Fibroblast of the conjunctiva (primary cell): ENCODE data around the gene NRTN.

Experiments used
- DNase-seq: peaks from one replicate; pipeline ENCODE4 v3.0.0-alpha.2; 2010; ENCODE audit warnings: low read depth

The NRTN gene

DNA sequence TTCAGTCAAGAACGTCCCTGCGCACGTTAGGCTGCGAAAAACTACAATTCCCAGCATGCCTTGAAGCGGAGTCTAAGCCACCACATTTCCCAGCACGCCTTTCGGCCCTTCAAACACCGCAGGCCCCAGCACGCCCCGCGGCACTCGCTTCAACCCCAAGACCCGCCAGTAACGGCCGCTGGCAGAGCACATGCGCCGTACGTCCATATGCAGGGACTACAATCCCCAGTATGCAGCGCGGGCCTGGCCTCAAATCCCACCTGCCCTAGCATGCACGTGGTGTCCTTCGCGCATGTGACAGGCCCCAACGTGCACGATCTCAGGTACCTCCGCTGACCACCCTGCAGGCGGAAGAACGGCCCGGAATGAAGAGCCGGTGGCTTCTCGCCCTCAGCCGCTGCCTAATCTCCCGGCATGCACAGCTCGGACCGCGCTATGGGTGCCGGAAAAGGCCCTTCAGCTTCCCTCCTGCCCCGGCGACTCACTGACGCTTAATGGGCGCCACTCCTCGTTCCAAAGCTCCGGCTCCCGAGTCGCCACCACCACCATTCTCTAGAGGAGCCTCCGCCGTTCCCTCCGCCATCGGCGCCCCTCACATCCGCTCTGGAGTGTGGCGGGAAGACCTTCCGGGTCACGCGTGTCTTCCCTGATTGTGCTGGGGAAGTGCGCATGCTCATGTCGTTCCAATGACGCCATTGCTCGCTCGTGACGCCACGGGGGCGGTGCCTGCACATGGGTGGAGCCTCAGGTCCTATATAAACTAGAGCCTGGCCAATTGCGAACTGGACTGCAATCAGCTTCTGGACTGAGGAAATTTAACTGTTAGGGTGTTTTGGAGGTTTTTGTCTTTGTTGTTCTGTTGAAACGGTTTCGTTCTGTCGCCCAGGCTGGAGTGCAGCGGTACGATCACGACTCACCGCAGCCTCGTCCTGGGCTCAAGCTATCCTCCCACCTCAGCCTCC, 14.0 kb upstream of the NRTN start, which contains the start of gene DUS3L:
Gene DUS3L, minus strand, starts transcription at position 605 of the 962 bp plus-strand sequence. Its CDS starts 22 bp downstream, at position 583.
- peak; percentile 98 for DNase-seq

DNA sequence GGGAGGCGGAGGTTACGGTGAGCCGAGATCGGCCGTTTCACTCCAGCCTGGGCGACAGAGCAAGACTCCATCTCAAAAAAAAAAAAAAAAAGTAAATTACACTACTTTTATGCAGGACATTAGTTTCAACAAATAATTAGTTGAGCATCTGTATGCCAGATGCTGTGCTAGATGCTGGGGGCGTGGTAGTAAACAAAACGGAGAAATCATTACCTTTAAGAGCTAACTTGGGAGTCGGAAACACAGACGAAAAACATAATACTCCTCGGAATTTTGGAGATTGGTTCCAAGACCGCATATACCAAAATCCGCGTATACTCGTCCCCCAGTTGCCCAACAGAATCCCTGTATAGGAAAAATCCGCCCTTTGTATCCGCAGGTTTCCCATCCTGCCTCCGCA, 12.6 kb upstream of the NRTN start:
- no peak for DNase-seq

DNA sequence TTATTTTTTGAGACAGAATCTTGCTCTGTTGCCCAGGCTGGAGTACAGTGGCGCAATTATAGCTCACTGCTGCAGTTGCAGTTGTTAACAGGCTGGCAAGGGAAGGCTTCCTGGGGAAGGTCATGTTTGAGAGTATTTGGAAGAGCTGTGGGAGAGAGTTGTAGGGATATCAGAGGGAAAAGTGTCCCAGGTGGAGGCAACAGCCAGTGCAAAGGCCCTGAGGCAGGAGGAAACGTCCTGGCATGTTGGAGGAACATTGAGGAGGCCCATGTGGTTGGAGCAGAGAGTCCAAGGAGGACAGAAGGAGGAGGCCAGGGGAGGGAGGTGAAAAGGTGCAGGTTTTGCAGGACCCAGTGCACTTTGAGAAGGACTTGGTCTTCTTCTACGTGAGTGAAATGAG, 11.7 kb upstream of the NRTN start:
- DNase-seq = no peak

DNA sequence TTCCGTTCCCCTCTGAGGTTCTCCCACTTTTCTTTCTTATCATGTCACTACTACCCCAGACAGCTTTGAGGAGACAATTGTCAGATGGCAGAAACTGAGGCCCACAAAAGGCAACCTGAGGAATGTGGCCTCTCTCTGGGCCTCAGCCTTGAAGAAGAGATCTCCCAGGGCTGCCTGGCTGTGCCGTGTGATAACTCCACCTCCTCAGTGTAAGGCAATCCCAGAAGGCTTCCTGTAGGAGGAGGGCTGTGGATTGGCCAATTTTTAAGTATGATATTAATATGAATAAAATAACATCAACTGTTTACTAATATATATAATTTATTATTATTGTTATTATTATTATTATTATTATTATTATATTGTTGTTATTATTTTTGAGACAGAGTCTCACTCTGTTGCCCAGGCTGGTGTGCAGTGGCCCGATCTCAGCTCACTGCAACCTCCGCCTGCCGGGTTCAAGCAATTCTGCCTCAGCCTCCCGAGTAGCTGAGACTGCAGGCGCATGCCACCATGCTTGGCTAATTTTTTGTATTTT, 9.4 kb upstream of the NRTN start:
- DNase-seq = no peak

DNA sequence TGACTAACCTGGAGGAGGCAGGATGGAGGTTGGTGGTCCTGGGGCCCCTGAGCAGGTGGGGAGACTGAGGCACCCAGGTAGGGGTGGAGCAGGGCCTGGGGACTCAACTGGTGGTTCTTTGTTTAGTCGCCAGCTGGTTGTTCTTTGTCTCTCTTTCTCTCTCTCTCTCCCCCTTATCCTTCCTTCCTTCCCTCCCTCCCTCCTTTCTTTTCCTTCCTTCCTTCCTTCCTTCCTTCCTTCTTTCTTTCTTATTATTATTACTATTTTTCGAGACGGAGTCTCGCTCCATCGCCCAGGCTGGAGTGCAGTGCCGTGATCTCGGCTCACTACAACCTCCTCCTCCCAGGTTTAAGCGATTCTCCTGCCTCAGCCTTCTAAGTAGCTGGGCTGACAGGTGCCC, 6.6 kb upstream of the NRTN start:
- DNase-seq = no peak

DNA sequence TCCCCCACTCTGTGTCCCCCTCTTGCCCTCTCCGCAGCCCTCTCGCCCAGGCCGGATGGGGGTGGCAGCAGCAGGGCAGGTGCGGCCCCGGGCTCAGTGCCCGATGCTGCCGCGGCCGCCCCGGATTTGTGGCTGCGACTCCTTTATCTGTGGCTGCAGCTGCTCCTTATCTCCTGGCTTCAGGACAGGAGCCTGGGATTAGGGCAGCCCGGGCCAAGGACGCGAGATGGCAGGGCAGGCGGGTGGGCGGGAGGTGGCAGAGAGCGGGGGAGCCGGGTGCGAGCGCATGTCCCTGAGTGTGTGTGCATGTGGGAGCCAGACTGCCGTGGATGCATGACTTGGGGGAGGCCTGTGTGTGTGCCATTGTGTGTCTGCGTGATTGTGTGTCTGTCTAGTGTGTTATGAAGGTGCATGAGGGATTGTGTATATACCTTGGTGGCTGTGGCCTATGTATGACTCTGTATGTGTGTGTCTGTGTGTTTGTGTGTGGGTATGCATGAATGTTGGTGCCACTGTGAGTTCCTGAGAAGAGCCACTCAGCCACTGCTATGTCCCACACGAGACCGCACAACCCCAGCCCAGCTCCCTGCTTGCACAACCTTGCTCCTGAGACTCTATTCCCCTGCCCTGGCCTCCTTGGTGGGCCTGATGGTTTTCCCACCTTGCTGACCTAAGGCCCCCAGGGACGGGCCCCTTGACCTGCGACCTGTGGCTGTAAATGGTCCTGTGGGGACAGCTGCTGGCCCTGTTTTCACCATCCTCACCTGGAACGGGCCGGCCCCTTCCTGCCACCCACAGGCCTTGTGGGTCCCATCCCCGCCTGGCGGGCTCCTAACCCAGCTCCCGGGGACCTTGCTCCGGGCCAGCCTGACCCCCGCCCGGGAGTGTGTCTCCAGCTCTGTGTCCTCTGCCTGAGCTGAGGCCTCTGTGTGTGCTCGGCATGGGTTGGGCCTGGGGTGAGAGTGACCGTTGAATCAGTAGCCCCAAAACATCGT, 5.3 kb upstream of the NRTN start:
- no peak for DNase-seq

DNA sequence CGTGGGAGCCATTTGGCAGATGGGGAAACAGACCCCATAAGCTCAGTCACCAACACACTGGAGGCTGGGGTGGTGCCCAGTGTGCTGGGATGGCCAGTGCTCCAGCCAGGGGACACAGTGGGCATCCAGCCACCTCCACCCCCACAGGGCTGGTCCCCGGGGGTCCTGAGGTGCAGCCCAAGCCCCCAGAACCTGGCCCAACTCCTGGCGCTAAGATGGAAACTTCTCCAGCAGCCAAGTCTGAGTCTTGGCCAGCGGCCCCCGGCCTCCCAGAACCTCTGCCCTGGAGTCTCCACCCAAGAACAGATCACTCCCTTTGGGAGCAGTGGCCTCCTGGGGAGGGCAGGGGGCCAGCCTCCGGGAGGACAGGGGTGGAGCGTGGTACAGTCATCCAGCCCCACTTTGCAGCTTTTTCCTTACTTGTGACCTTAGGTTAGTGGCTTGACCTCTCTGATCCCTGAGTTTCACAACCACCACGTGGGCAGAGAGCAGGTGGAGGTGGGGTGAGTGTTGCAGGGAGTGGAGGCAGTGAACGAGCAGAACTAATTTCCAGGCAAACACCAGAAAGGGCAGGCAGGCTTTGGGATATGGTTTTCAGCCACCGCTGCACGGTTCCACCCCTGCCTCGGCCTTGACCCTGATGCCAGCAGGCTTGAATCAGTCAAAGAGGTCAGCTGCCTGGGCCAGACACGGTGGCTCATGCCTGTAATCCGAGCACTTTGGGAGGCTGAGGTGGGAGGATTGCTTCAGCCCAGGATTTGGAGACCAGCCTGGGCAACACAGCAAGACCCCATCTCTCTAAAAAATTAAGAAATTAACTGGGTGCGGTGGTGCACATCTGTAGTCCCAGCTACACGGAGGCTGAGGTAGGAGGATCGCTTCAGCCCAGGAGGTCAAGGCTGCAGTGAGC, 4.3 kb upstream of the NRTN start:
- no peak for DNase-seq

DNA sequence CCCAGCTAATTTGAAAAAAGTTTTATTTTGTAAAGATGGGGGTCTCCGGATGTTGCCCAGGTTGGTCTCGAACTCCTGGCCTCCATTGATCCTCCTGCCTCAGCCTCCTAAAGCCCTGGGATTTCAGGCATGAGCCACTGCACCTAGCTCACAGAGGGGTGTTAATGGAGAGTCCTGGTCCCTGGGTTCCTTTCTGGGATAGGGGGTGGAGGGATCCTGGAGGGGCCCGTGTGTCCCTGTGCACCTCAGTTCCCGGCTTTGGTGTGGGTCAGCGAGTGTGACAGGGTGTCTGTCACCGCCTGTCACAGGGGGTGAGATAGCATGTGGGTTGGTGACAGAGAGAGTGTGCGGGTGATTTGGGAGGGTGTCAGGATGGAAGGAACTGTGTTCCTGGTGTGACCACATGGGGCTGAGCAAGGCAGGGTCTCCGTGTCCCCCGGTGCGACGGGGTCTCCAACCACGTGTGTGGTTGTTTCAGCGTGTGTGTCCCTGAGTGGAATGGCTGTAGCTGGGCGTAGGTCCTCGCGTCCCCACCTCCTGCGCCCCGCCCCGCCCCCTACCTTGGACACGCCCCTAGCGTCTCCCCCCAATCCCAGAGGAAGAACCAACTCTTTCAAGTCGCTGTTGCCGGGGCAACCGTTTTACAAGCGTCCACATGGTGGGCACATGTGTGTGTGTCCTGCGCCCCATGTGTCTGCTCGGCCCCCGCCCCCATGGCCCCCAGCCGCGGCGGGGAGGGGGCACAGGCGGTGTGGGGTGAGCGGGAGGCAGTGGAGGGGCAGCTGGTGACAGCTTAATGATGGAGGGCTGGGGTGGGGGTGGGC, 2.9 kb upstream of the NRTN start:
- peak; percentile 21 for DNase-seq

DNA sequence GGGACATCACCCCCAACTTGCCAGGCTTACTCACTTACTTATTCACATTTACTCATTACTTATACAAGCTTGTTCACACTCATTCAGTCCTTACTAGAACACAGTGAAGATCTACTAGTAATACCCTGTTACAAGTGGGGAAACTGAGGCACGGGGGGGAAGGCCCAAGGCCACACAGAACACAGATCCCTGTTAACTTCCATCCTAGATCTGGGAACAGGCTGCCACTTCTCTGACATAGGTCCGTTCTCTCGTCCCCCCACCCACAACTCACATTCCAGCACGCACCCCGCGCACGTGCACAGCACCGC, 1.5 kb upstream of the NRTN start:
- no peak for DNase-seq

DNA sequence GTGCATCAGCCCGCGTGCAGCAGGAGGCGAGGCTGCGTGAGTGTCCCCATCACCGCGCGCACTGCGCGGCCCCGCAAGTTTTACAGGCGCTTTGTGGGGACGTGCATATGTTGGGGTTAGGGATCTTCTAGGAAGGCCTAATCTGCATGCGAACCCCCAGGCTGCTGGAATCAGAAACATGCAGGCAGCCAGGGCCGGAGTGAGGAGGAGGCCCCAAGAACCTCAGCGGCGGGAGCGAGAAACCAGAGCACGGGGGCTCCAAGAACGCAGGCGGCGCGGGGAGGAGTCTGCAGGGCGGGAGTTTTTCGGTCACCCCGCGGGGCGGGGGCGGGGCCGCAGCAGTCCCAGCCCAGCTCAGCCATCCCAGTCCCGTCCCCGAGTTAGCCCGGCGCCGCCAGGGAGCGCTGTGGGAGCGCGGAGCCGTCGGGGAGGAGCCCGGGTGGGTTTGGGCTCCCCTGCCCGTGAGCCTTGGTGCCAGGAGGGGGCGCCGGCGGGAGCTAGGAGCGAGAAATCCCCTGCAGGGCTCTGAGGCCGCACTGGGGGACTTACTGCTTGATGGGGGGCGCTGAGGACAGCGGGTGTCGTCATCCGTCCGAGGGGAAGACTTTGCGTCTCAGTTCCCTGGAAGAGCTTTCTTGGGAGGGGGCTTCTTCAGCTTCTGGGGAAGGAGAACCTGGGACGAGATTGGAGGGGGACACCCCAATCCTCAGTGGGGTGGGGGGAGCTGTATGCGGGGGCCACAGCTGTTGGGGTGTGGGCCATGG, 933 bp upstream of the NRTN start:
- peak; percentile 75 for DNase-seq

DNA sequence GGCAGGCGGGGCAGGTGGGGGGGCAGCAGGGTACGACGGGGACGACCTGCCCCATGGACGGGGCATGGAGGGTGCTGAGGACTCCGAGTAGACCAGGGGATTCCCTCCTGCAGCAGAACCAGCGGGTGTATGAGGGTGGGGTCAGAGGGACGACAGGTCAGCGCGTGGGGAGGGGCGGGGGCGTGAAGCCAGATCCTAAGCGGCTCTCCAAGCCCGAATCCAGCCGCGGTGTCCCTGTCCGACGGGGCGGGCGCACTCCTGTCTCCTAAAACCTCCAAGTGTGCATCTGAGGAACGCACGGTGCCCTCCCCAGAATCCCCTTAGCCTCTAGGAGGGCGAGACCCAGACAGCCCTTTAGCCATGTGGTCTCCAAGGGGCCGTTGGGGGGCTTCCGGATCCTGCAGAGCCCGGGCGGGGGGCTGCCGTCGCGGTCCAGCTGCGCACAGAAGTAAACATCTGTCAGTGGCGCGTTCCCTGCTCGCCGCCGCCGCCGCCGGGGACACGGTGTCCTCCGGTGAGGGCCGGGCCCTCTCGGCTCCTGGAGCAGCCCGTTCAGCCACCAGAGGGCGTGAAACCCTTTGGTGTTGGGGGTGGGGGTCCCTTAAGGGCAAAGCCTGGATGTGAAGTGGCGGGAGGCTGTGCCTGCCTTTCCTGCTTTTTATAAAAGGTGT, 730 bp downstream of the NRTN start:
- no peak for DNase-seq

DNA sequence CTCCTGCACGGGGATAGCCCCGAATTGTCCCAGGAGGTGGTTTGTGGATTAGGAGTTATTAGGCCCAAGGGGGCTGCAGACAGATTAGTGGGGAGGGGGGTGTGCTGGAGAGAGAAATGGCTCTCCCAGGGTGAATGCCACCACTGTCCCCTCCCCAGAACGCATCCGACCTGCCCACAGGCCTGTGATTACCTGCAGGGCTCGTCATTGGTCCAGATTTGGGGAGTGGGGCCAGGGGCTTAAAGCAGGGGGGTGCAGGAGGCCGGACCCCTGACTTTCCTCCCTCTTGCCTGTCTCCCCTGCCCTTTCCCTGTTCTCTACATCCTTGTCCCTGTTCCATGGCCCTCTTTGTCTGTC, 1.2 kb downstream of the NRTN start:
- DNase-seq = no peak

DNA sequence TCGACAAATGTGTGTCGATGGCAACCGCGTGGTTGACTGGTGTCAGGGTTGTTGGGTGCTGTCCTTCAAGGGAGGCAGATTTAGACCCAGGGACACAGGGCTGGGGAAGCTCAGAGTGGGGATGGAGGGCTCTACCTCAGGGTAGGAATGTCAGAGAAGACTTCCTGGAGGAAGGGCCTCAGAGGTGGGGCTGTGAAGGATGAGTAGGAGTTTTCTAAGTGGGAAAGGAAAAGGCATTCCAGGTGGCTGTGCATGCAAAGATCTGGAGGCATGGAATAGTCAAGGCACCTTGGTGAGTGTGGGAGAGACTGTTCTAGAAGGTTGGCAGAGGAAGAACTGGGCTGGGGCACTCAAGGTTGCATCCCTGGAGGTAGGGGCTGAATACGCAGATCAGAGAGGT, 2.0 kb downstream of the NRTN start:
- DNase-seq = no peak

DNA sequence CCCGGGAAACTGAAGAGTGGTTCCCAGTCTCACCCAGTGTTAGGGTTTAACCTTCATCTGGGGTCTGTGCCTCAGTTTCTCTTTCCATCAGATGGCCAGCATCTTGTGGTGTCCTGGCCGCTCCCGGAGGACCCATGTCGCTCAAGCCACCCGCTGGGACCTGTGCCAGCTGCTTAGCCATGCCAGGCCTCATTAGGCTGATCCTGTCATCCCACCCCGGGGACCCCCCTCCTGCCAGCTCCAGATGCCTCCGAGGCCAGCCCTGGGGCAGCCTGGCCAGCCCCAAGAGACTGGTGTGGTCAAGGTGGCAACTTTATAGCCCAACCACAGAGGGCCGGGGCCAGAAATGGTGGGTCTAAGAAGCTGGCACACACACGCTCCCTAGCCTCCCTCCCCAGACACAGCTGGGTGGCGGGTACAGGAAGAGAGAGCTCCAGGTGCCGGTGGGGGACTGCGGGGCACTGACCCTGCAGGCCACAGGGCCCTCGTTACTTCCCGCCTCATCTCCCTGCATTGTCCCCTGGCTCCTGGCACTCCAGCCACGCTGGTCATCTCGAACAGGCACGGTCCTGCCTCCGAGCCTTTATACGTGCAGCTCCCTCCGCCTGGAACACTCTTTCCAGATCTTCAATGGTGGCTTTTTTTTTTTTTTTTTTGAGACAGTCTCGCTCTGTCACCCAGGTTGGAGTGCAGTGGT, 3.4 kb downstream of the NRTN start:
- DNase-seq = no peak

DNA sequence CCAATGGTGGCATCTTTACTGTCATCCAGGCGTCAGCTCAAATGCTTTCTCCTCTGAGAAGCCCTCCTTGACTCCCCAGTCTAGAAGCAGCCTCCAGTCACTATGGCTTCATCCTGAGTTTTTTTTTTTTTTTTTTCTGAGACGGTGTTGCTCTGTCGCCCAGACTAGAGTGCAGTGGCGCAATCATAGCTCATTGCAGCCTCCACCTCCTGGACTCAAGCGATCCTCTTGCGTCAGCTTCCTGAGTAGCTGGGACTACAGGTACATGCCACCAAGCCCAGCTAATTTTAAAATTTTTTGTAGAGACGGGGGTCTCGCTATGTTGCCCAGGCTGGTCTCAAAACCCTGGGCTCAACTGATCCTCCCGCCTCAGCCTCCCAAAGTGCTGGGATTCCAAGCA, 4.2 kb downstream of the NRTN start:
- DNase-seq = no peak

DNA sequence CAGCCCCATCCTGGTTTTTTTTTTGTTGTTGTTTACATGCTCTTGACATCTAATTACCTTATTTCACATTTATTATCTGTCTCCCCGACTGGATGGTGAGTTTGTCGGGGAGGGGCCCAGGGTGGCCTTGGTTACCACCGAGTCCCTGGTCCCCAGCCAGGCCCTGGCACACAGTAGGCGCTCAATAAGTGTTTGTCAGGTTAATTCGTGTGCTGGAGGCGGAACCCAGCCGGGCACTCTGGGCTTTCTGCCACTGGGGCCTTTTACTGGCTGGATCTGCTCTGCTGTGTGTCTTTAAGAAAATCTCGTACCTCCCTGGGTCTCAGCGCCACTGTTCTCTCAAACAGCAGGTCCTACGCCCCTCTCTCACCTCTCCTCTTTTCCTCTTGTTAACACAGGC, 4.6 kb downstream of the NRTN start:
- no peak for DNase-seq

DNA sequence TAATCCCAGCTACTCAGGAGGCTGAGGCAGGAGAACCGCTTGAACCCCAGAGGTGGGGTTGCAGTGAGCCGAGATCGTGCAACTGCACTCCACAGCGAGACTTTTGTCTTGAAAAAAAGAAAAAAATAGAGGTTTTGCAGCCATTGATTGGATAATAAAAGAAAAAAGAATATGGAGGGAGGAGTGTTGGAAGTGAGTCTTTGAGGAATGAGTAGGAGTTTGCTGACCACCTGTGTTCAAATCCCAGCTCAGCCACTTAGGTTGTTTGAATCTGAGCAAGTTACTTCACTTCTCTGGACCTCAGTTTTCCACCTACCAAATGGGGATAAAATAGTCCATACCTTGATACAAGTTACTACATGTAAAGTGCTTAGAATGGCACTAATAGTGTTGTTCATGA, 6.2 kb downstream of the NRTN start:
- DNase-seq = no peak

DNA sequence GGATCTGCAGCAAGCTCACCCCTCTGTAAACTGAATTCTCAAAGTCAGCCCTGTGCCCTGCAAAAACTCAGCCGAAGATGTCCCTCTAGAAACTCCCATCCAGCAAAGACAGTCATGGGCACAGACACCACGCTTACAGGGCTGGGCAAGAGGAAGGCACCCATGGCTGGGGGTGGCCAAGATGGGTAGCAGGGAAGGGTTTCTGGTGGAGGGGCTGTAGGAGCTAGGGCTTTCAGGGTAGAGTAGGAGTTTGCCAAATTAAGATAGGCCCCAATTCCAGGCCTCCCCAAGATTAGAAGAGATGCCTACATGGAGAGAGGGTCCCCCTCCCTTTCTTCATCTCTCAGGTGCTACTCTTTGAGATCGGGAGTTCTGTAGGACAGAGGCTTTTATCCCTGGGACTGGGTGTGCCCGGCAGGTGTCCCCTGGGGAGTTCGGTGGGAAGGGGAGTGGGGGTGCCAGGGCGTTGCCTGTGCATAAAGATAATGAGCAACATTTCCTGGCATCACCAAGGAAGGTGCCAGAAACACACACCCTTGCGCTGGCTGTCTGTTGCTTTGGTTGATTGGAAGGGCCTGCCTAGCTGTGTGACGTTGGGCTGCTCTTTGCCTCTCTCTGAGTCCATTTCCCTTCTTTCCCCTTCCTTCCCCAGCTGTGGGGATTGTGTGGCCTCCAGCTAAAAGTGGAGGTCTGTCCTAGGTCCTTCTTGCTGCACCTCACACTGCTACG, 9.4 kb downstream of the NRTN start:
- no peak for DNase-seq
